ENCODE results near the gene GNAO1. TPM values are rescaled to one million over a fixed set of nuclear protein-coding genes. Genes with fewer than 3 reads are reported as not detected.
A peak's percentile ranks its signal among the peaks of the same experiment; 100 is the strongest.

The GNAO1 gene
- total and polyA plus RNA-seq, 9 of the 15 experiments (the other 6 are each of a cell fraction or from before 2014, with no cell fraction given) = 0.07 to 0.42 (median 0.08) TPM; not detected in 5

DNA sequence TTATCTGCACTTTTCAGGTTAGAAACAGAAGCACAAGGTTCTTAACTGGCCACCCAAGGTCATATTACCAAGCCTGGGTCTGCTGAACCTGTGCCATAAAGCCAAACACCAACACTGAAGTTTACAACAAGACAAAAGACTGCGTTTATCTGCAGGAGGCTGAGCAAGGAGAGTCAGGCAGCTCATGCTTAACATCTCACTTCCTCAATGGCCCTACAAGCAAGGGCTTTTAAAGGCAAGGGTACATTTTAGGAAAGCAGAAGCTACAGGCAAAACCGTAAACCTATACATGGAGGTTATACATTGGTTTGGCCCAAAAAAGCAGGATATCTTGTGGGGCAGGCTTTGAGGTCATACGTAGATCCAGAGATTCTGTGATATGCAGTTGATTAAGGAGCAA, 91.2 kb downstream of the GNAO1 start:
- intact Hi-C loops (cut with micrococcal nuclease) = no loop called here

DNA sequence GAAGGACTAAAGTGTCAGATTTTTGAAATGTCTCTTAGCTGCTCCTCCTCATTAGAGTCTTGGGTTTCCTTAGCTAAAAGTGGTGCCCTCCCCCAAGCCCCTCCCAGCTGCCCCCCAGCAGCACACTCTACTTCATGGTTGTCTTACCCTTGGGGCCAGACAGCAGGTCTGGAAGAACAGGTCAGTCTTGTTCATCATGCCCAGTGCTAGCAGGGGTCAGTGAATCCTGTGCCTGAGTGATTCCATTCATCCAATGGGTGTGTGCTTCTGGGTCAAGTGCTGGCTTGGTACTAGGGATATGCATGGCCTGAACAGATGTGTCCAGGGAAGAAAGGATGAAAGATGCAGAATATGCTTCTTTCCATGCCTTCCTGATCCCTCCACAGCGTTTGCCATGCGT, 93.2 kb downstream of the GNAO1 start:
- FAIRE-seq = no peak
- H3K27ac ChIP-seq (ENCODE audit: extremely low read depth, low read depth, low read length) = no peak overlapping the region
- H3K36me3 ChIP-seq (ENCODE audit: control insufficient read depth, insufficient read depth, low read length) = no peaks in the 10 kb centered on the region
- no peak for ATAC-seq
- peaks cover 17% of the 10 kb centered on the region for H4K20me1 ChIP-seq (replicated peaks; ENCODE audit: control insufficient read depth, insufficient read depth, low read length)
- no peak overlapping the region for H3K4me2 ChIP-seq (ENCODE audit: insufficient read depth, low read length)
- intact Hi-C loops (cut with micrococcal nuclease) (no loop called here), in situ Hi-C loops (cut with MboI) (no loop called here)
- H3K27me3 ChIP-seq (ENCODE audit: control insufficient read depth in 2 of 2, insufficient read depth in 2 of 2, low read length in 2 of 2) = peaks cover 11 to 36% of the 10 kb centered on the region in 2 experiments; a peak in 4 of 5 replicates
- no peak for DNase-seq (ENCODE audit: extremely low read depth in 1 of 4, low spot score in 3 of 4)
- BruUV-seq (replicated peaks) = no TSS peak
- ChIA-PET CTCF (ENCODE audit: low intra/inter-chr PET ratio) (no interaction called here), POLR2A (interaction anchor here (0.6 kb wide), 1 partner anchor 199 kb away, joined by 3 read pairs; no protein-coding TSS in a partner anchor)
- H3K9me1 ChIP-seq (ENCODE audit: control insufficient read depth, insufficient read depth, low read length) = no peaks in the 10 kb centered on the region
- no peaks in the 10 kb centered on the region for H3K9me3 ChIP-seq (replicated peaks; ENCODE audit: control insufficient read depth, insufficient read depth, low read depth, low read length)
- H3K4me3 ChIP-seq = no peak overlapping the region
- no peak overlapping the region for H3K9ac ChIP-seq (ENCODE audit: insufficient read depth in 1 of 2, low read depth in 2 of 2, low read length in 2 of 2)
- WGBS (ENCODE audit: insufficient coverage, low coverage, missing lambda C conversion rate) = 4% methylated on average over 2 of the region's 2 CpGs
- H3K4me1 ChIP-seq (replicated peaks in 1 of 2; ENCODE audit: control insufficient read depth in 2 of 2, insufficient read depth in 2 of 2, low read length in 2 of 2) = peaks cover 3 to 7% of the 10 kb centered on the region in 2 experiments; a peak in 3 of 5 replicates
- no peak overlapping the region for H2AFZ ChIP-seq (ENCODE audit: low read depth, low read length)
- no peaks in the 10 kb centered on the region for H3K79me2 ChIP-seq (ENCODE audit: control insufficient read depth, insufficient read depth, low read length)
- TF ChIP-seq HIVEP1 (CRISPR knock-in tag; IDR thresholded peaks at IDR 0.05) (no peak), THAP12 (CRISPR knock-in tag; IDR thresholded peaks at IDR 0.05) (no peak), ZSCAN32 (CRISPR knock-in tag; IDR thresholded peaks at IDR 0.05) (no peak), ZBTB1 (CRISPR knock-in tag; IDR thresholded peaks at IDR 0.05; ENCODE audit: borderline replicate concordance, low read depth) (no peak), ID3 (CRISPR knock-in tag; IDR thresholded peaks at IDR 0.05) (no peak), ID3 (tag; IDR thresholded peaks at IDR 0.05) (no peak), CAMTA2 (CRISPR knock-in tag; conservative IDR thresholded peaks at IDR 0.05) (no peak)
- TF ChIP-seq, protein P1, sequence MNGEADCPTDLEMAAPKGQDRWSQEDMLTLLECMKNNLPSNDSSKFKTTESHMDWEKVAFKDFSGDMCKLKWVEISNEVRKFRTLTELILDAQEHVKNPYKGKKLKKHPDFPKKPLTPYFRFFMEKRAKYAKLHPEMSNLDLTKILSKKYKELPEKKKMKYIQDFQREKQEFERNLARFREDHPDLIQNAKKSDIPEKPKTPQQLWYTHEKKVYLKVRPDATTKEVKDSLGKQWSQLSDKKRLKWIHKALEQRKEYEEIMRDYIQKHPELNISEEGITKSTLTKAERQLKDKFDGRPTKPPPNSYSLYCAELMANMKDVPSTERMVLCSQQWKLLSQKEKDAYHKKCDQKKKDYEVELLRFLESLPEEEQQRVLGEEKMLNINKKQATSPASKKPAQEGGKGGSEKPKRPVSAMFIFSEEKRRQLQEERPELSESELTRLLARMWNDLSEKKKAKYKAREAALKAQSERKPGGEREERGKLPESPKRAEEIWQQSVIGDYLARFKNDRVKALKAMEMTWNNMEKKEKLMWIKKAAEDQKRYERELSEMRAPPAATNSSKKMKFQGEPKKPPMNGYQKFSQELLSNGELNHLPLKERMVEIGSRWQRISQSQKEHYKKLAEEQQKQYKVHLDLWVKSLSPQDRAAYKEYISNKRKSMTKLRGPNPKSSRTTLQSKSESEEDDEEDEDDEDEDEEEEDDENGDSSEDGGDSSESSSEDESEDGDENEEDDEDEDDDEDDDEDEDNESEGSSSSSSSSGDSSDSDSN (IDR thresholded peaks at IDR 0.05; ENCODE audit: borderline replicate concordance in 1 of 2, low read depth in 2 of 2, low read length in 2 of 2) = no peak

More for the DNA sequence above, 91.2 kb downstream of the GNAO1 start:
- FAIRE-seq (no peak), DNase-seq (ENCODE audit: extremely low read depth in 1 of 4, low spot score in 3 of 4) (no peak), ATAC-seq (no peak)
- H3K27ac ChIP-seq (ENCODE audit: extremely low read depth, low read depth, low read length) = no peak overlapping the region
- H3K4me3 ChIP-seq = no peak overlapping the region
- in situ Hi-C loops (cut with MboI) = no loop called here
- ChIA-PET CTCF (ENCODE audit: low intra/inter-chr PET ratio) (no interaction called here), POLR2A (interaction anchor here (1.2 kb wide), 1 partner anchor 10 kb away, joined by 3 read pairs; no protein-coding TSS in a partner anchor)
- H3K4me1 ChIP-seq (replicated peaks in 1 of 2; ENCODE audit: control insufficient read depth in 2 of 2, insufficient read depth in 2 of 2, low read length in 2 of 2) = peaks cover 18 to 26% of the 10 kb centered on the region in 2 experiments
- H3K27me3 ChIP-seq (ENCODE audit: control insufficient read depth in 2 of 2, insufficient read depth in 2 of 2, low read length in 2 of 2) = peaks cover 4 to 24% of the 10 kb centered on the region in 2 experiments; a peak in 4 of 5 replicates
- no peak overlapping the region for H3K9ac ChIP-seq (ENCODE audit: insufficient read depth in 1 of 2, low read depth in 2 of 2, low read length in 2 of 2)
- no peaks in the 10 kb centered on the region for H3K9me1 ChIP-seq (ENCODE audit: control insufficient read depth, insufficient read depth, low read length)
- no peaks in the 10 kb centered on the region for H3K79me2 ChIP-seq (ENCODE audit: control insufficient read depth, insufficient read depth, low read length)
- BruUV-seq (replicated peaks) = no TSS peak
- WGBS (ENCODE audit: insufficient coverage, low coverage, missing lambda C conversion rate) = 33% methylated on average over 3 of the region's 3 CpGs
- no peaks in the 10 kb centered on the region for H3K36me3 ChIP-seq (ENCODE audit: control insufficient read depth, insufficient read depth, low read length)
- TF ChIP-seq CBX8 (IDR thresholded peaks at IDR 0.05; ENCODE audit: borderline replicate concordance, extremely low read depth, low read depth, low read length, poor library complexity, severe bottlenecking) (no peak), SPI1 (IDR thresholded peaks at IDR 0.05; ENCODE audit: borderline replicate concordance, low read depth, low read length) (peak; percentile 37; the same call in 1 of the 2 replicates)
- no peaks in the 10 kb centered on the region for H3K9me3 ChIP-seq (replicated peaks; ENCODE audit: control insufficient read depth, insufficient read depth, low read depth, low read length)
- no peak overlapping the region for H3K4me2 ChIP-seq (ENCODE audit: insufficient read depth, low read length)
- no peak overlapping the region for H2AFZ ChIP-seq (ENCODE audit: low read depth, low read length)
- H4K20me1 ChIP-seq (replicated peaks; ENCODE audit: control insufficient read depth, insufficient read depth, low read length) = peaks cover 4% of the 10 kb centered on the region
